Endodermal cell (in vitro differentiated cells): Measurements from ENCODE around the gene PLEKHM2. TPM values are rescaled to one million over a fixed set of nuclear protein-coding genes. Genes with fewer than 3 reads are reported as not detected.
A peak's percentile ranks its signal among the peaks of the same experiment; 100 is the strongest.

Source experiments
- DNase-seq: peaks from one replicate; pipeline ENCODE4 v3.0.0-alpha.2; 2017
- H3K27ac ChIP-seq: 2 replicates; pipeline ENCODE4 v1.5.1; 2013; ENCODE audit warnings: mild to moderate bottlenecking, low read depth, low read length, moderate library complexity
- H3K27me3 ChIP-seq: 2 replicates; pipeline ENCODE4 v1.6.1; 2013; ENCODE audit warnings: mild to moderate bottlenecking, low read length, moderate library complexity; ENCODE audit not compliant: insufficient read depth, control insufficient read depth, poor library complexity, severe bottlenecking
- H3K36me3 ChIP-seq: 2 replicates; pipeline ENCODE4 v1.7.0; 2013; ENCODE audit warnings: mild to moderate bottlenecking, low read length, moderate library complexity; ENCODE audit not compliant: control insufficient read depth, insufficient read depth
- H3K4me1 ChIP-seq: one replicate; pipeline ENCODE4 v1.7.0; 2013; ENCODE audit warnings: low read length; ENCODE audit not compliant: control insufficient read depth, insufficient read depth
- H3K4me3 ChIP-seq: 2 replicates; pipeline ENCODE4 v1.5.1; 2013; ENCODE audit warnings: mild to moderate bottlenecking, low read length, moderate library complexity
- H3K9ac ChIP-seq: 2 replicates; pipeline ENCODE4 v1.6.1; 2013; ENCODE audit warnings: mild to moderate bottlenecking, low read length, moderate library complexity; ENCODE audit not compliant: poor library complexity, severe bottlenecking; ENCODE audit errors: extremely low read depth
- H3K9me3 ChIP-seq: 2 replicates; pipeline ENCODE4 v1.6.1; 2013; ENCODE audit warnings: mild to moderate bottlenecking, low read length, moderate library complexity; ENCODE audit not compliant: control insufficient read depth
- H3K27ac Mint-ChIP-seq: 2 replicates; pipeline ENCODE4 v1.8.0; 2020; ENCODE audit warnings: mixed read lengths
- H3K27me3 Mint-ChIP-seq: 2 replicates; pipeline ENCODE4 v1.8.0; 2021; ENCODE audit warnings: mild to moderate bottlenecking, mixed read lengths; ENCODE audit not compliant: insufficient read depth
- H3K36me3 Mint-ChIP-seq: 2 replicates; pipeline ENCODE4 v1.8.0; 2020; ENCODE audit warnings: low read depth, mixed read lengths
- H3K4me1 Mint-ChIP-seq: 2 replicates; pipeline ENCODE4 v1.8.0; 2020; ENCODE audit warnings: mixed read lengths
- H3K4me3 Mint-ChIP-seq: 2 replicates; pipeline ENCODE4 v1.8.0; 2020; ENCODE audit warnings: mild to moderate bottlenecking, moderate library complexity, mixed read lengths
- H3K9me3 Mint-ChIP-seq: 2 replicates; pipeline ENCODE4 v1.8.0; 2020; ENCODE audit warnings: mild to moderate bottlenecking, mixed read lengths
- CTCF ChIP-seq: fragments of 200-600 bp; sonication (generic); conservative IDR thresholded peaks from 2 replicates; pipeline ENCODE4 v1.5.0; 2021; ENCODE audit warnings: antibody characterized with exemption, mild to moderate bottlenecking
- WGBS, 2 experiments: methylation state at CpG; one replicate each; pipeline versions ENCODE4 v1.1.5 to v1.1.7; 2013; ENCODE audit warnings: missing lambda C conversion rate in 2 of 2, mixed read lengths in 1 of 2; ENCODE audit not compliant: insufficient coverage in 1 of 2, insufficient read length in 1 of 2; 5-methylcytosine and 5-hydroxymethylcytosine counted together
- total RNA-seq, 2 donors: library from RNA; stranded (reverse); fragmentation: NEBNext Ultra II Directional in 1 of 2; extraction: Animal tissue kit (Norgen Biotek cat#: 25700) in 1 of 2; gene quantifications; 2 replicates in 1 of 2; 3 replicates in 1 of 2; pipeline ENCODE4 v1.2.1, GENCODE V29; 2021

PLEKHM2 gene
- total RNA-seq, 2 donors from 2014 or later = 46.9 to 50.4 TPM

DNA sequence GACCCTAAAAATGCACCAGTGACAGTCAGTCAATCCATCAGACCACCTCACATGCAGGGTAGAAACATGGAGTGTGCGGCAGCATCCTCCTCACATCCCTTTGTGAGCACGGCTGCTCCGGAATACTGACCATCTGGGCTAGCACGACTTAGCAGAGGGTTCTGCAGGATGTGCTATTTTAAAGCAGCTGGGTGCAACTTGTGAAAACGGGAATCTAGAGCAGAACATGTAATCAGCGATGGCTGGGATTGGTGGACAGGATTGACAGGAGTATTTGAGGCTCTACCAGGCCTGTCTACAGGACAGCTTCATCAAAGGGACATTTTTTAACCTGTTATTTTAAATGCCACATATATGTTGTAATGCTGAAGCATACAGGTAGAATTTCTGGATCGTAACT, 16.8 kb upstream of the PLEKHM2 start:
- Histone ChIP-seq H3K27ac (no peak overlapping the region), H3K4me3 (no peak overlapping the region), H3K9me3 (no peaks in the 10 kb centered on the region), H3K9ac (no peak overlapping the region), H3K36me3 (peaks cover 10% of the 10 kb centered on the region), H3K27me3 (no peaks in the 10 kb centered on the region), H3K4me1 (no peaks in the 10 kb centered on the region)
- H3K27me3 Mint-ChIP-seq = no peaks in the 10 kb centered on the region
- no peak overlapping the region for H3K4me3 Mint-ChIP-seq
- H3K9me3 Mint-ChIP-seq = no peaks in the 10 kb centered on the region
- peaks cover 13% of the 10 kb centered on the region for H3K36me3 Mint-ChIP-seq
- 90 to 94% methylated on average over 6 to 7 of the region's 7 CpGs for WGBS, 2 experiments
- peaks cover 2% of the 10 kb centered on the region for H3K4me1 Mint-ChIP-seq
- no peak overlapping the region for H3K27ac Mint-ChIP-seq
- no peak for DNase-seq
- TF ChIP-seq CTCF = no peak

DNA sequence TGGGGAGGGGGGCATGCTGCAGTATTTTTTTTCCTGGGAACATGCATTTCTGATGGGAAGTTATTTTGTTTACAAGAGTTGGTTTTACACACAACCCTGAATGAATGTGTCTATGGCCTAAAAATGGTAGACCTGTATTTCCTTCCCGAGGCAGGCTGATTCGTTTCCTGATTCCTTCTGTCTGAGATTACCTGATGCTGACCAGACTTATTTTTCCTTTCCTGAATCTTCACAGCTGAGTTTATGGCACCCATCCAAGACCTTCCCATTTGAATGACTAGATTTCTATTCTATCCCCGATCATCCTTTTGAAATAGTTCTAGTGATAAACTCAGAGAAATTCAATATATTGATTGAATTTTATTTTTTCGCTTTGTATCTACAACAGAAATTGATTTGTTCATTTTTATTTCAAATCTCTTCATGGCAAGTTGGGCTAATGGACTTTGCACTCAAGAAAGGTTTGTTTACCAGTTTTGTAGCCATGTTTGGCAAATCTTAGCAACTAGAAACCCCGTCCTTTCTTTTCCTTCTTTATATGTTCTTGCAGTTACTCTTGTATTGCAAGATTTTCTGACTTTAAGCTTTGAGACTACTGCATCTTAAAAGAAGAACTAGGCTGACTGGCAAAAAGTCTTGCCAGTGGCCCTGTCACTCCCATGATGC, 15.9 kb upstream of the PLEKHM2 start:
- H3K4me3 Mint-ChIP-seq = no peak overlapping the region
- no peaks in the 10 kb centered on the region for H3K9me3 ChIP-seq
- no peaks in the 10 kb centered on the region for H3K4me1 ChIP-seq
- H3K36me3 Mint-ChIP-seq = peaks cover 7% of the 10 kb centered on the region
- no peak overlapping the region for H3K27ac ChIP-seq
- DNase-seq = no peak
- H3K36me3 ChIP-seq = peaks cover 4% of the 10 kb centered on the region
- no peak overlapping the region for H3K9ac ChIP-seq
- no peak overlapping the region for H3K4me3 ChIP-seq
- no peak overlapping the region for H3K27ac Mint-ChIP-seq
- H3K27me3 Mint-ChIP-seq = no peaks in the 10 kb centered on the region
- WGBS, 2 experiments = 85 to 96% methylated on average over 2 to 5 of the region's 5 CpGs
- no peak for TF ChIP-seq CTCF
- H3K4me1 Mint-ChIP-seq = peaks cover 2% of the 10 kb centered on the region
- H3K27me3 ChIP-seq = no peaks in the 10 kb centered on the region
- H3K9me3 Mint-ChIP-seq = no peaks in the 10 kb centered on the region

DNA sequence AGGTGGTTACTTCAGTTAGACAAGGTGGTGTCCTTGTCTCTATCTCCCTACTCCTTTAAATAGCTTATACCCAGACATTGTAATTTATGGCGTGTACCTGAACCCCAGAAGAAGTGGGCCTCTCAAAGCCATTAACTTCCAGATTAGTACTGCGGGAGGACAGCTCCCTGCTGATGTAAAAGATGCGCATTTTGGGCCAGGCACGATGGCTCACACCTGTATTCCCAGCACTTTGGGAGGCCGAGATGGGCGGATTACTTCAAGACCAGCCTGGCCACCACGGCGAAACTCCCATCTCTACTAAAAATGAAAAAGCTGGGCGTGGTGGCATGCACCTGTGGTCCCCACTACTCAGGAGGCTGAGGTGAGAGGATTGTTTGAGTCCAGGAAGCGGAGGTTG, 15.0 kb upstream of the PLEKHM2 start:
- Histone ChIP-seq H3K4me1 (no peaks in the 10 kb centered on the region), H3K9me3 (no peaks in the 10 kb centered on the region), H3K9ac (no peak overlapping the region), H3K36me3 (peaks cover 4% of the 10 kb centered on the region), H3K27ac (no peak overlapping the region), H3K4me3 (no peak overlapping the region), H3K27me3 (no peaks in the 10 kb centered on the region)
- Mint-ChIP-seq H3K4me3 (no peak overlapping the region), H3K27me3 (no peaks in the 10 kb centered on the region), H3K27ac (no peak overlapping the region), H3K4me1 (peaks cover 2% of the 10 kb centered on the region), H3K36me3 (peaks cover 4% of the 10 kb centered on the region), H3K9me3 (no peaks in the 10 kb centered on the region)
- DNase-seq = peak; percentile 59
- no peak for TF ChIP-seq CTCF
- WGBS, 2 experiments = 77 to 84% methylated on average over 7 to 10 of the region's 10 CpGs
